Dermis blood vessel endothelial cell (primary cell): ENCODE data around the gene CHD1. TPM values are rescaled to one million over a fixed set of nuclear protein-coding genes. Genes with fewer than 3 reads are reported as not detected.

Experiments used
- DNase-seq: peaks from one replicate; pipeline ENCODE4 v3.0.0; 2010
- total RNA-seq: library from RNA; depleted of rRNA; stranded (reverse); fragments of >200 nt; gene quantifications from 2 replicates; pipeline ENCODE4 v1.2.3, GENCODE V29; 2014

Gene CHD1
- total RNA-seq, 1 donor from 2014 or later, result 74.4 TPM

DNA sequence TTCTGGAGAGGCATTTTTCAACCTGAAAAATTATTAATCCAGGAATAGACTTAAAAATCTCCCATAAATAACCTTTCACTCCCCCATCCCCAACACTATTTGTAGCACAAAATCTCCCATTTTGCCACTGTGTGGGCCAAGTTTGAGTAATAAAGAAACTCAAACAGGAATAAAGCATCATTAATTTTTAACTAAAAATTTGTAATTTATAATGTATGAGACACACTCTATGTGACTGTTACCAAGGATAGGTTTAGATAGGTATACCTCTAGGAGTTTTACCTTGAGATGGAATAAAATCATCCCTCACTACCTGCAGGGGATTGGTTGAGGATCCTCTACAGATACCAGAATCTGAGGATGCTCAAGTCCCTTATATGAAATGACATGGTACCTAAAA lies 30.1 kb downstream of the CHD1 start:
- no peak for DNase-seq

DNA sequence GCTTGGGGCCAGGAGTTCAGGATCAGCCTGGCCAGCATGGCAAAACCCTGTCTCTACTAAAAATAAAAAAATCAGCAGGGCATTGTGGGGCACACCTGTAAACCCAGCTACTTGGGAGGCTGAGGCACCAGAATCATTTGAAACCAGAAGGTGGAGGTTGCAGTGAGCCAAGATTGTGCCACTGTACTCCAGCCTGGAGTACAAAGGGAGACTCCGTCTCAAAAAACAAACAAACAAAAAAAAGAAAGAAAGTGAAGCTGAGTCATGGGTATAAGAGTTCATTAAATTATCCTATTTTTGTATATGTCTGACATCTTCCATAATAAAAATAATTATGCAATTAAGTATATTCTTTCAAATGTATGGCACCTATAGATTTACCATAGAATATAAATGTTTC lies 37.2 kb downstream of the CHD1 start:
- no peak for DNase-seq

DNA sequence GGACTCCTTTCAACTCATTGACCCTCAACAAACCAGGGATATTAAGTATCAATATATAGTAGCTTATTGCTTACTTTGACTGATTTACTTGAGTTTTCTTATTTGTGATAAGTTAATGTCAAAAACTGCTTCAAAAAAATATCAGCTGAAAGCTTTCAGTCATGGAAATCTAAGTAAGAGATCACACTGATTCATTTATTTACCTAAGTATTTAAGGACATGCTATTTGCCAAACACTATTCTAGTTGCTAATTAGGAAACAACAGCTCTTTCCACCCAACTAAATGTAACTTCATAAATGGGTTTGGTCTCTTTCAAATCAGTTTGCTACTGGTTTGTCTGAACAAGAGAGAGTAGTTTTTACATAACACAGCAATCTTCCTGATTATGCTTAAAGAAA lies 48.2 kb downstream of the CHD1 start:
- DNase-seq, result no peak

DNA sequence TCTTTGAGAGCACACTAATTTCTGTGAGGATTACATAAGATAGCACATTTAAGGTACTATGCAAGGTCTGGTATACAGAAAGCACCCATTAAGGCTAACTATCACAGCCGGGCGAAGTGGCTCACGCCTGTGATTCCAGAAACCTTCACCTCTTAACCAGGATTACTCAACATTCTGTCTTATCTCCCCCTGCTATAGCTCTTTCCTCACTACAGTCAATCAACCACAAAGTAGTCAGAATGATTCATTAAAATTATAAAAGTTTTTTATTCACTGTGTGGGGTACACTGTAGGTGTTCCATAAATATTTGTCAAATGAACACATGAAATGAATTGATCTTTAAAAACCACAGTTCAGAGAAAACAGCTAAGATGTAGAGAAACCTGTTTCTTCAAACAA lies 48.7 kb downstream of the CHD1 start:
- no peak for DNase-seq

DNA sequence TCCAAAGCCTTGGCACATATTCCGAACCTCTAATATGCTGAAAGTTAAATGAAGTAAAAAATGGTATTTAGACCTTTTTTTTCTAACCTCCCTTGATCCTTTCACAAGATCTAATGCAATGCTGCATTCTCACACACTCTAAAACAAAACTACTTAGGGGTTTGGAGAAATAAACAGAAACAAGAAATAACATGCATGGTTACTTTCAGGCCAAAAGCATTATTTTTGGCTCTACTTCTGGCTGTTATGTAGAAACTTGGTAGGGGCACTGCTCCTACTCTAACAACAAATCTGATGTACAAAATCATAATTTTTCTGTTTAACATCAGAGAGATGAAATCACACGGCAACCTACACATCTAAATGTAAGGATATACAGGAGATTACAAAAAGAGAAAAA lies 51.2 kb downstream of the CHD1 start:
- no peak for DNase-seq

DNA sequence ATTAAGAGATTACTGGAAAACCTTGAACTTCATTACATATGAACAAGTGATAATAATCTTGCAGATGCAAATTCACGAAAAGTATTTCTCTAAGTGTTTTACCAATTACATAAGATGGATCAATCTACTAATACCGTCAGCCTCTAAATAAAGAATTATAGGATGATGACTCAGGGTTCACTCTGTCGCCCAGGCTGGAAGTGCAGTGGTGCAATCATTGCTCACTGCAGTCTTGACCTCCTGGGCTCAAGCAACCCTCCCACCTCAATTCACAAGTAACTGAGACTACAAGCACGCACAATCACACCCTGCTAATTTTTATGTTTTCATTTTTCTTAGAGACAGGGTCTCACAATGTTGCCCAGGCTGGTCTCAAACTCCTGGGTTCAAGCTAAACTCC lies 56.1 kb downstream of the CHD1 start:
- DNase-seq, result peak; percentile 30

DNA sequence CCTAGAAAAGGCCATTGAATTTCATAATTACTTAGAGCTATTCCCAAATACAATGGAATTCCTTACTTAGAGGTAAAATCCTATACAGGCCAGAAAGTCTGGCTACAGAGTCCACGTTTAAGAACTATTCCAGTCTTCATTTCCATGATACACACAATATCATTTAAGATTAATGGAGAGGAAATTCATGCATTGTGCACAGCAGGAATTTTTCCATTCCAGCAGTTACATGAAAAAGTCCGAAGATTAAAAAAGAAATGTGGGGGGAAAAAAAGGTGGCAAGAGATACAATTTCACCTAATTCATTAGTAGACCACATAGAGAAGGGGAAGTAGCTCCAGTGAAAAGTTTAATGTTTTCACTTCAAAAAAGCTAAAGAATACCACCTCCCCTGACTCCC lies 63.1 kb downstream of the CHD1 start:
- DNase-seq, result no peak

DNA sequence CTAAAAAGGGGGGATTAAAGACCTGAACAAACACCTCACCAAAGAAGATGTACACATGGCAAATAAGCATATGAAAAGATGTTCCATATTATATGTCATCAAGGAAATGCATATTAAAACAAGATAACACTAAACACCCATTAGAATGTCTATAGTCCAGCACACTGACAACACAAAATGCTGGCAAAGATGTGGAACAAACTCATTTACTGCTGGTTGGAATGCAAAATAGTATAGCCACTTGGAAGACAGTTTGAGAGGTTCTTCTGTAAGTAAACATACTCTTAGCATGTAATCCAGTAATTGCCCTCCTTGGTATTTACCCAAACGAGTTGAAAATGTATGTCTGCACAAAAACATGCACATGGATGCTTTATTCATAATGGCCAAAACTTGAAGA lies 81.8 kb downstream of the CHD1 start:
- DNase-seq, result no peak

DNA sequence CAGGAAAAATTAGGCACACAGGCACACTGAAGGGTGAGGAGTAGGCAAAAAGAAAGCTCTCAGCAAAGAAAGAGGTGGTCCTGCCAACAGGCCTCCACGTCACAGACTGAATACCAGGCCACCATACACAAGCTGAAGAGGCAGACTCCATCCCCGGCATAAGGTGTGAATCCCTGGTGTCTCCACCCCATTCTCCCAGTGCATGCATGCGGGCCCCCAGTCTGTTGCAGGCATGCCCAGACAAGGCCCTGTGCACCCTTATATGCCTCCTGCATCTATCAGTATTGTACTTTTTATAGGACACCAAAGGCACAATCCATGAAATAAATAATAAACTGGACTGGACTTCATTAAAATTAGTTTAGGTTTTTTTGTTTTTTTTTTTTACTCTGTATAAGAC lies 82.3 kb downstream of the CHD1 start:
- no peak for DNase-seq

DNA sequence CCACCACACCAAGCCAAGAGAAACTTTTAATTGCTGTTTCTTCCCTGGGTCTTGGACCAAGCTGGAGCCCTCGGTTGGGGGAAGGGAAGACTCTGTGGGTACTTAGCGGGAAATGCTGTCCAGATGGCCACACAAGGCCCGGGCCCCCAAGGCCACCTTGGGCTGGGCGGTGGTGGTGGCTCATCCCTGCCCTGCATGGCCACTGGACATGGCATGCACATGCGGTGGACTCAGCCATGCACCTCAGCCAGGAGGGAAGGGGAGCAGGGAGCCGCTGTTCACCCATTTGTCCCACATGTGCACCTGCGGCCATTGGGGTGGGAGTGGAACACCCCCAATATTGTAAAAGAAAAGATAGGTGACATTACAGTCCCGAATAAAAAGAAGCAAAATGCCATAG lies 82.9 kb downstream of the CHD1 start:
- no peak for DNase-seq

DNA sequence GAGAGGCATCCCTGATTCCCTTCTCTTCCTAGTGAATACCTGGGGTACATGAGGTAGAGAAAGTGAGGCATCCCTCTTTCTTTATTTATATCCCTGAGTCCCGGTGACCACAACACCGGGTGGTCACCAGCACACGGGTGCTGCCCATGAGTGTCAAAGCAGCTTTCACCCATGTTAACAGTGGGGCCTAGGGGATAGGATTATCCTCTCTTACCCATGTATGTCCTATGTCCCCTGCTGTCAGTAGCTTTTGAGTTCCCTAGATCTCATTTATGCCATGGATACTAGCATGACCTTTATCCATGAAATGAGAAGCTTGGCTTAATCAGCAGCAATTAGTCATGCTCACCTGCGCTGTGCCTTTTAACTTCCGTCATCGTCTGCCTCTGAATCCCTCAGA lies 83.9 kb downstream of the CHD1 start:
- no peak for DNase-seq

DNA sequence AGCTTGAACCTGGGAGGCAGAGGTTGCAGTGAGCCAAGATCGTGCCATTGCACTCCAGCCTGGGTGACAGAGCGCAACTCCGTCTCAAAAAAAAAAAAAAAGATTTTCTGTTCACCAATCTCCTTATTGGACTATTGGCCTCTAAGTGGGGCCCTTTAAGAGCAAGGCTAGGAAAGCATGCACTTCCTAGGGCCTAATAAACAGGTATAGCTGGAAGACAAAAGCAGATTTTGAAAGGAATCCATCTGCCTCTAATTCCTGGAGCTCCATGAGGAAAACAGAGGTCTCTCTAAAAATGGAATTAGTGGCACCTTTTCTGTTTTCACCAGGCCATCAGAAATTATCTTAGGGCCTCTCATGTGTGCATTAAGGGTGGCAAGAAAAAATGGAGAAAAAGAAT lies 85.3 kb downstream of the CHD1 start:
- no peak for DNase-seq

DNA sequence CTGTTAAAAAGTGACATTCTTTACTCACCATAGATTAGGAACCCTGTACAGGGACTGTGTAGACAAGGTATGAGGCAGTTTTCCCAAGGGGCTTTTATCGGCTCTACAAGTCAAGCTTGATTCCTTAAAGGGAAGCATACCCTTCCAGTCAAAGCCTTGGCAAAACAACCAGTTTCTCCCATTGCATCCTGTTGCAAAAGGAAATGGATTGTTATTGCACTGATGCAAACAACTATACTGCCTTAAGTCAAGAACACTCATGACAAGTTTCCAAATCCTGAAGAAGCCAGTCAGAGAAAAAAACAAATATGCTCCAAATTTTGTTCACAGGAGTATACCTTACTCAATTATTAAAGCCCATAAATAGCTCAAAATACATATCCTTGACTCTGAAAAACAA lies 87.9 kb downstream of the CHD1 start:
- DNase-seq, result peak; percentile 28

DNA sequence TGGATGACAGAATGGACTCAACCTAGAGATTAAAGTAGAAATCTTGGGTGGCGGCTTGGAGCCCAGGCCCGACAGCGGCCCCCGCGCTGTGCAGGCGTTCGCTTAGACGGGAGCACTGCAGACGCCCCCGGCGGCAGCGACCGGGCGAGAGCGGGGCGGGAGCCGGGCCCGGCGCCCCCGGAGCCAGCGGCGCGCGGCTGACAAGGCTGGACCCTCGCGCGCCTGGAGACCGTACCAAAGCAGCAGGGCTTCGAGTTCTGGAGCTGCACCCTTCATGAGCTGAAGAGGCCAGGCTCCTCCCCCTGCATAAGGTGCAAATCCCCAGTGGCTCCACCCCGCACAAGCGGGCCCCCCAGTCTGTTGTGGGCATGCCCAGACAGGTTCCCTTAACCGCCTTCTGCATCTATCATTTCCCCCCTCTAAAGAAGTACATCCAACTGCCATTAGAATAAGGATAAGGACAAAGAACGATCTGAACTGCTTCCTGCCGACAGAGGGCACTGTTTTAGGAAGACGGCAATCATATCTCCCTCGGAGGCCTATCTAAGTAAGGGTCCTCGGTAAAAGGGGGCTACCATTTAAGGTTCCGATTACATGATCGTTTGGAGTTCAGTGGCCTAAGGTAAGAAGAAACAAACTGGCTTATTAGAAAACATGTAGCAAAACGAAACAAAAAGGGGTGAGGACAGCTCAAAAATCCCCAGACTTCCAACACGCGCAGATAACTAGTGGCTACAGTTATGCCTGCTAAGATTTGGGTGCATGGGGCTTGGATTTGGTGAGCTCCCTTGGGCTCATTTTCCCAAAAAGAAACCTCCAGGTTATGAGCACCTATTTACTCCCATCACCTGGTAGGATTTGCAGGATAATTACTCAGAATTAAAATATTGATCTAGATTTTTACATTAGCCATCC lies 89.1 kb downstream of the CHD1 start:
- DNase-seq, result peak; percentile 45

DNA sequence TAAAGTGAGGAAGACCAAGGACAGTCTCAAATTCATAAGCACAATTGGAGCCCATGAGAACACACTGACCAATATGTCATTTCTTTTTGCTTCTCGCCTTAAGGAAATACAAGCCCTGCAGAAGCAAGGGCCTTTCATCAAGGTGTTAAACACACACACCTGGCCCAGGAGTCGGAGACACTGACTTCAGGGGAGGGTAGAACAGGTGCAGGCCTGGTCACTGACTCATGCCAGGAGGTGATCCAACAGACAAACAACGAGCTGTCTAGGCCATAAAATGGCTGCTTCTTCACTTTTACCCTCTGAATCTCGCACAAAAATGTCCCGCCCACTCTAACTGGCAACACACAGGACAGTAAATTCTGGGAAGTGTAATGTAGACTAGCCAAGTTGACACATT lies 92.6 kb downstream of the CHD1 start:
- no peak for DNase-seq

DNA sequence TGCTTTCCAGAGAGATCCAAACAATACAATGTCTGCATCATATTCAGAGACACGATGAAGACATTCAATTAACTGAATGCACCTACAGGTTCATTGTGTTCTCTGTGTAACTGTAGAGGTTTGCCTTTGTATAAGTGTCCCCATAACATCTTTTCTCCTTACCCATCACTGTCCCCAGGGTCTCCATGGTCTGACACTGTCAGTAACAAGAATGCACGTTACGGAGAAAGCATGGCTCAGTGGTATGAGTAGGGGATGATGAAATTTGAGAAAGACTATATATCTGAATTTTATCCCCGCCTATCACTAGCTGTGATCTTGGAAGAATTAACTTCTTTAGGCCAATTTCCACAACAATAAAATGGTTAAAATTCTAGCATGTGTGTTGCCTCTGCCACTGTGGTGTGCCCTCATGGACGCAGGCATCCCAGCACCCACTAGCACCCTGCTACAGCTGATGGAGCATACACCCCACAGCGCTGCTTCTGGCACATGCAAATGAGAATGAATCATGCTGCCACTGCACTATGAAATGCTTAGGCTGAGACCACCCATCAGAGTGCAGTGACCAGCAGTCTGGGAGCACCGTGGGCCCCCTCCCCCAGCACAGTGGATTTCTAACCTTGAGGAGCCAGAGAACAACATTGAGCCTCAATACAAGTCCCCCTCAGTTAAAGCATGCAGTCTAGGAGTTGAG lies 101.1 kb downstream of the CHD1 start:
- no peak for DNase-seq

DNA sequence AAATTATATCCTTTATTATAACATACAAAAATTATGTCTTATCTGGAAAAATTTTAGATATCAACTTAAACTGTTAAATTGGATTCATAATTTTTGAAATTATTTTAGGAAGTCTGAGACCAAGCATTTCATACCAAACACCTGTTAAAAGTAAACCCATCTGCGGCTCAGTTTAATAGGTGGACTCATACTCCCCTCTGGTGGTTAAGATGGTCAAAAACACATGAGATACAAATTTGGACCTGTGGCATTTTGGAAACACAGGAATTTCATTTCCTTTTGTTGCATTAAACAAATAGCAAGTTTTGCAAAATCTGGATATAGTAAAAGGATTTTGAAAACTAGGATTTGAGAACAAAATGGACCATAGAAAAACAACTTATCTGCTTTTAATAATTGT lies 101.6 kb downstream of the CHD1 start:
- peak; percentile 69 for DNase-seq

DNA sequence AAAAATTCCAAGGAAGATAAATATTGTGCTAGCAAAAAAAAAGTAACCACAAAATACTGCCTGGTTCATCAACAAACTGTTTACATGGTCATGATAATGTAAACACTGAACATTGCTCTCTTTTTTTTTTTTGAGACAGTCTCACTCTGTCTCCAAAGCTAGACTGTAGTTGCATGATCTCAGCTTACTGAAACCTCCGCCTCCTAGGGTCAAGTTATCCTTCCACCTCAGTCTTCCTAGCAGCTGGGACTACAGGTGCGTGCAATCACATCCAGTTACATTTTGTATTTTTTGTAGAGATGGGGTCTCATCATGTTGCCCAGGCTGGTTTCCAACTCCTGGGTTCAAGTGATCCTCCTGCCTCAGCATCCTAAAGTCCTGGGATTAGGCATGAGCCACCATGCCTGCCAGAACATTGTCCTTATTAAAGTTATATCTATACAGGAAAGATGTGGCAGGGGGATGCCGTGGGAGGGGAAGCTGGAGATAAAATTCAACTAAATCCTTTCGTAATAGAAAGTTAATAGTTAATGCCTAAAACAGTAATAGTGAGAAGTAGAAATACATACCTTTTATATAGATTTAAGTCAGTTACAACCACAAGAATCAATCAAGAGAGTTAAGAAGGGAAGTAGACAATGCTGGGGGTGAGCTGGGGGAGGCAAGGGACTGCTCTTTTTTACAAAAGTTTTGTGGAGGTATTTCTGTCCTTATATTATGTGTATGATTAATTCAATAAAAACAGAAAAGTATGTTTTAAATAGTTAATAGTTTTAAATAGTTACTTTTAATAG lies 103.0 kb downstream of the CHD1 start:
- no peak for DNase-seq

DNA sequence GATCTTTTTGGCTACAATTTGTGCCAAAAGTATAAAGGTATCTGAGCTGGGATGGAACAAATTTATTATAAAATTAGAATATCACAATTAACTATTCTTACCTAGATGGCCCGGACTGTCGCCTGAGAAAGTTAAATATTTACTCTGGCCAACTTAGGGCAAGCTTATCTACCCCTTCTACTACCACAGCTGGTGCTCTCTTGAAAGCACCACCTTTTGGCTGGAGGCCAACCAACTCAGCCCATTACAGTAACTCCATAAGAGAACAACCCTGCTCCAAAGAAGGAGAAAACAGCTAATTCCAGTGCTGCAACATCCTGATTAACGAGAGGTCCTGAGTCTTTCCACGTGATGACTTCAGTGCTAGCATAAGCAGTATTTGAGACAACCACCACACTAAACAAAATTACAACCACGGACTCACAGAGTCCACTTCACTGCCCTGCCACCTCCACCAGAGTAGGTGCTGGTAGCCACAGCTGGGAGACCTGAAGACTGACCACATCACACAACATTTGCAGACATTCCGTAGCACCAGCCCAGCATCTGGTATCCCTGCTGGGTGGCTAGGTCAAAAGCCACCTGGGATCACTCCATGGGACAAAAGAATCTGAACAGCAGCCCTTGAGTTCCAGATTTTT lies 112.1 kb downstream of the CHD1 start:
- no peak for DNase-seq

DNA sequence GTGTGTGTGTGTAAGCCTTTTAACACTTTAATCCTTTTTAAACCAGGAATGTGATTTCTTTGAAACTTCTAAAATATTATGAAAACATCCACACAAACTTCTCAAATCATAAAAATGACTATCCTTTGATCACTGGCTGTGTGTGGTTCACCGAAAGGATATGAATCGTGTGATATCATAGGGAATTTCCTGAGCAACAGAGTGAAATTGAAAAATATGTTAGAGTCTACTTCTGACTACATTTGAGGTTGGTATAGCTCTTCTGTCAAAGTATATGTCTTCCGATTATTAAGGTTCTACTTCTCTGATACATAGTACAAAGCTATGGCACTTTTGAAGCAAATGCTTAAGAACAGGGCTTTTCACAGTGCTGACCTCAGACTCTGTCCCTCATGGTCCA lies 115.1 kb downstream of the CHD1 start:
- no peak for DNase-seq

DNA sequence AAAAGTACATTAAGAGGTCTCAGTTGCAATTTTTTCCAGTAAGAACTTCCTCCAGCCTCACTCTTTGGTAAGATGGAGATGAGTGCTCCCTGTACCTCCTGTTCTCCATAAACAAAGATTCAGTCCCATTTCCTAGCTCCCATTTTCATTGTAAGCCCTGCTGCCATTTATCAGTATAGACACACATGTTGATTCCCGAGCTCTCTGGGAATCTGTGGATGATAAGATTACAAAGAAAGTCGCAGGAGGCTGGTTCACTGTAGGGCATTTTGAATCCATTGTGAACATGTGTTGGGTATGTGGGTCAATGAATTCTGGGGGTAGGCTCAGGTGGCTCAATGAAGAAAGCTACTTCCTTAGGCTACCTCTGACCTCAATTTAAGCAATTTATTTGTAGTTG lies 118.6 kb downstream of the CHD1 start:
- DNase-seq, result no peak

DNA sequence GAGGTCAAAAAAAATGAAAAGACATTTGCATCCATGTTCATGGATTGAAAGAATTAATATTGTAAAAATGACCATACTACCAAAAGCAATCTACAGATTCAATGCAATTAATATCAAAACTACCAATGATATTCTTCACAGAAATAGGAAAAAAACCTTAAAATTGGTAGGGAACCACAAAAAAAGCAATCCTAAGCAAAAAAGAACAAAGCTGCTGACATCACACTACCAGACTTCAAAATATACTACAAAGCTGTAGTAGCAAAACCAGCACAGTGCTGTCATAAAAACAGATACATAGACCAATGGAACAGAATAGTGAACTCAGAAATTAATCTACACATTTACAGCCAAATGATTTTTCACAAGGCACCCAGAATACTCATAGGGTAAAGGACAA lies 121.0 kb downstream of the CHD1 start:
- no peak for DNase-seq

DNA sequence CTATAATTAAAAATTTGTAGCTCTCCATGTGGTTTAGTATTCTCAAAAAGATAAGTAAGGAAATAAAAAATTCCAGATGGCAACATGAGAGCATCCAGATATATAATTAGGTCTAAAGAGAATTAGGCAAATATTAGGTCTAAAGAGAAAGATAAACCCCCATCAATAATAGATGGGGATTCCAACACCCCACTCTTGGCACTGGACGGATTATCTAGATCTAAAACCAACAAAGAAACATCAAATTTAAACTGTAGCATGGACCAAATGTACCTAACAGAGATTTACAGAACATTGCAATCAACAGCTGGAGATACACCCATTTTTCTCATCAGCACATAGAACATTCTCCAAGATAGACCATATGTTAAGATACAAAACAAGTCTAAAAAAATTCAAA lies 123.7 kb downstream of the CHD1 start:
- DNase-seq, result no peak
